ENCODE results near the gene MYORG.

MYORG gene

GRCh38 chr9:34384368-34385165 lies 7.9 kb upstream of the MYORG start:
- DNase-seq (ENCODE audit: low read depth, low spot score) = no peak

GRCh38 chr9:34383904-34384303 lies 7.2 kb upstream of the MYORG start:
- DNase-seq (ENCODE audit: low read depth, low spot score) = no peak

- DNase-seq (ENCODE audit: low read depth, low spot score) = no peak
Measured at GRCh38 chr9:34382879-34383278, 6.2 kb upstream of the MYORG start.

- DNase-seq (ENCODE audit: low read depth, low spot score) = no peak
Measured at GRCh38 chr9:34382054-34382453, 5.4 kb upstream of the MYORG start.

GRCh38 chr9:34381323-34381722 lies 4.6 kb upstream of the MYORG start:
- DNase-seq (ENCODE audit: low read depth, low spot score) = no peak

- DNase-seq (ENCODE audit: low read depth, low spot score) = no peak
Measured at GRCh38 chr9:34380511-34381315, 4.0 kb upstream of the MYORG start.

- DNase-seq (ENCODE audit: low read depth, low spot score) = no peak
Measured at GRCh38 chr9:34380034-34380510, 3.4 kb upstream of the MYORG start.

GRCh38 chr9:34379334-34380033 lies 2.8 kb upstream of the MYORG start:
- no peak for DNase-seq (ENCODE audit: low read depth, low spot score)

- DNase-seq (ENCODE audit: low read depth, low spot score) = no peak
Measured at GRCh38 chr9:34378376-34379060, 1.8 kb upstream of the MYORG start.

GRCh38 chr9:34377404-34377746 lies 677 bp upstream of the MYORG start:
- no peak for DNase-seq (ENCODE audit: low read depth, low spot score)

GRCh38 chr9:34375901-34376595 lies 650 bp downstream of the MYORG start:
- no peak for DNase-seq (ENCODE audit: low read depth, low spot score)

- no peak for DNase-seq (ENCODE audit: low read depth, low spot score)
Measured at GRCh38 chr9:34374905-34375552, 1.7 kb downstream of the MYORG start.

- DNase-seq (ENCODE audit: low read depth, low spot score) = no peak
Measured at GRCh38 chr9:34374339-34374738, 2.4 kb downstream of the MYORG start.

- DNase-seq (ENCODE audit: low read depth, low spot score) = no peak
Measured at GRCh38 chr9:34373749-34374148, 2.9 kb downstream of the MYORG start.

- no peak for DNase-seq (ENCODE audit: low read depth, low spot score)
Measured at GRCh38 chr9:34372467-34373011, 4.2 kb downstream of the MYORG start.

GRCh38 chr9:34371886-34372466 lies 4.7 kb downstream of the MYORG start:
- DNase-seq (ENCODE audit: low read depth, low spot score) = no peak

- no peak for DNase-seq (ENCODE audit: low read depth, low spot score)
Measured at GRCh38 chr9:34370970-34371880, 5.5 kb downstream of the MYORG start.

GRCh38 chr9:34370335-34370969 lies 6.2 kb downstream of the MYORG start:
- DNase-seq (ENCODE audit: low read depth, low spot score) = no peak

Measured in smooth muscle cell of the brain vasculature (primary cell).